Neural cell (in vitro differentiated cells): ENCODE data around the gene SRI. TPM values are rescaled to one million over a fixed set of nuclear protein-coding genes. Genes with fewer than 3 reads are reported as not detected.

Source experiments
- H2AFZ ChIP-seq: fragments of 200-600, 300-800 bp; sonication (generic), shearing (Covaris generic); 2 replicates; pipeline ENCODE4 v1.6.0; 2014; ENCODE audit warnings: low read depth, mild to moderate bottlenecking, antibody characterized with exemption, low read length, moderate library complexity
- H3F3A ChIP-seq: fragments of 200-600 bp; shearing (Covaris generic); 2 replicates; pipeline ENCODE4 v1.6.1; 2016; ENCODE audit warnings: mild to moderate bottlenecking, moderate library complexity, mixed read lengths, antibody characterized with exemption, low read length; ENCODE audit not compliant: insufficient read depth, poor library complexity, severe bottlenecking
- H3K27ac ChIP-seq: fragments of 200-600, 300-800 bp; sonication (generic), shearing (Covaris generic); 2 replicates; pipeline ENCODE4 v1.5.1; 2014; ENCODE audit warnings: mild to moderate bottlenecking, low read length, moderate library complexity
- H3K27me3 ChIP-seq: fragments of 300-800, 200-600 bp; sonication (generic), shearing (Covaris generic); 2 replicates; pipeline ENCODE4 v1.6.0; 2014; ENCODE audit warnings: mild to moderate bottlenecking, low read depth, low read length, moderate library complexity; ENCODE audit not compliant: insufficient read depth
- H3K36me3 ChIP-seq: fragments of 300-800, 200-600 bp; sonication (generic), shearing (Covaris generic); 2 replicates; pipeline ENCODE4 v1.5.1; 2014; ENCODE audit warnings: mild to moderate bottlenecking, antibody characterized with exemption, low read length, moderate library complexity; ENCODE audit not compliant: insufficient read depth
- H3K4me2 ChIP-seq: fragments of 300-800, 200-600 bp; sonication (generic), shearing (Covaris generic); 2 replicates; pipeline ENCODE4 v1.6.0; 2014; ENCODE audit warnings: mild to moderate bottlenecking, low read length
- H3K4me3 ChIP-seq: fragments of 300-800, 200-600 bp; sonication (generic), shearing (Covaris generic); 2 replicates; pipeline ENCODE4 v1.5.1; 2014; ENCODE audit warnings: mild to moderate bottlenecking, low read length, moderate library complexity
- H3K79me2 ChIP-seq: fragments of 200-600 bp; shearing (Covaris generic); replicated peaks from 2 replicates; pipeline ENCODE4 v1.6.0; 2014; ENCODE audit warnings: mild to moderate bottlenecking, low read length, moderate library complexity; ENCODE audit not compliant: insufficient read depth
- H3K9ac ChIP-seq: fragments of 300-800, 200-600 bp; sonication (generic), shearing (Covaris generic); 2 replicates; pipeline ENCODE4 v1.6.1; 2016; ENCODE audit warnings: mild to moderate bottlenecking, low read length, mixed read lengths
- H3K9me2 ChIP-seq: fragments of 200-600 bp; shearing (Covaris generic); 2 replicates; pipeline ENCODE4 v1.6.1; 2016; ENCODE audit warnings: mild to moderate bottlenecking, low read length, mixed read lengths; ENCODE audit not compliant: insufficient read depth
- H3K9me3 ChIP-seq: fragments of 200-600, 300-800 bp; sonication (generic), shearing (Covaris generic); 2 replicates; pipeline ENCODE4 v1.6.1; 2016; ENCODE audit warnings: mild to moderate bottlenecking, mixed run types, low read length, moderate library complexity, mixed read lengths
- H4K20me1 ChIP-seq: fragments of 200-600 bp; shearing (Covaris generic); 2 replicates; pipeline ENCODE4 v1.6.1; 2016; ENCODE audit warnings: mild to moderate bottlenecking, mixed run types; ENCODE audit not compliant: insufficient read depth
- EP300 ChIP-seq: fragments of 450-650 bp; conservative IDR thresholded peaks from 2 replicates; pipeline ENCODE4 v1.6.1; 2014; ENCODE audit warnings: antibody characterized with exemption, mild to moderate bottlenecking, moderate library complexity; ENCODE audit not compliant: poor library complexity, severe bottlenecking
- EZH2 ChIP-seq: fragments of 200-600, 300-800 bp; shearing (Covaris generic), sonication (generic); IDR thresholded peaks from 2 replicates; pipeline ENCODE4 v1.6.1; 2014; ENCODE audit warnings: antibody characterized with exemption, low read length, borderline replicate concordance, mild to moderate bottlenecking; ENCODE audit not compliant: insufficient read depth, poor library complexity, severe bottlenecking
- MXI1 ChIP-seq: fragments of 450-650 bp; conservative IDR thresholded peaks from 2 replicates; pipeline ENCODE4 v1.6.1; 2014; ENCODE audit warnings: antibody characterized with exemption, mild to moderate bottlenecking; ENCODE audit not compliant: poor library complexity, severe bottlenecking
- POLR2AphosphoS5 ChIP-seq: IDR thresholded peaks from 2 replicates; pipeline ENCODE4 v1.6.1; 2012
- RAD21 ChIP-seq: fragments of 450-650 bp; conservative IDR thresholded peaks from 2 replicates; pipeline ENCODE4 v1.6.1; 2014; ENCODE audit warnings: antibody characterized with exemption, mild to moderate bottlenecking, moderate library complexity
- SMC3 ChIP-seq: fragments of 450-650 bp; conservative IDR thresholded peaks from 2 replicates; pipeline ENCODE4 v1.6.1; 2014; ENCODE audit warnings: antibody characterized with exemption, mild to moderate bottlenecking, moderate library complexity; ENCODE audit not compliant: poor library complexity
- TAF1 ChIP-seq: IDR thresholded peaks from 2 replicates; pipeline ENCODE4 v1.6.1; 2012; ENCODE audit warnings: low read depth
- polyA plus RNA-seq: library from polyadenylated mRNA; depleted of rRNA; stranded (reverse); fragments of >200 nt; gene quantifications from 2 replicates; pipeline ENCODE4 v1.2.3, GENCODE V29; 2014
- TF ChIP-seq, protein P1 (sequence below): fragments of 450-650 bp; IDR thresholded peaks from 2 replicates; pipeline ENCODE4 v1.5.1; 2014; ENCODE audit warnings: antibody characterized with exemption, mild to moderate bottlenecking, moderate library complexity; ENCODE audit not compliant: poor library complexity, severe bottlenecking
- TF ChIP-seq, protein P2 (sequence below): IDR thresholded peaks from 2 replicates; pipeline ENCODE4 v1.6.1; 2012; ENCODE audit warnings: borderline replicate concordance

The SRI gene
- polyA plus RNA-seq, 1 donor from 2014 or later = 97.2 TPM

DNA sequence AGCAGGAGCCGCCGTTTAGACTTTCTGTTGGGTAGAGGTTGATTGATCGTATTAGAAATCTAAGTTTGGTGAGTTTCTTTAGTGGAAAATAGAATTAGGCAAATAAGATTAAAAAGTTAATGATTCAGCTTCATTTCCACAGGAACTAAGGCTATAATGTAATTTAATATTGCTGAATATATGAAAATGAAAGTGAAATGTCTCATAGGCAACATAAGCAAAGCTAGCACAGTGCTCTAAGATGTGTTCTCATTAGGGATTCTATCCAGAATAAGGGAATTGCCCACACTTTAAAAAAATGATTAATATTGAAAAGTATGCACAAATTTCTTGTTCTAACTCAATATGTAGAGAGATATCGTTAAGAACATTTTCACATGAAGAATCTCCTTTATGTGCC, 47.0 kb downstream of the SRI start:
- Histone ChIP-seq H3K9me3 (no peaks in the 10 kb centered on the region), H3K27ac (no peak overlapping the region), H2AFZ (no peak overlapping the region), H3F3A (no peaks in the 10 kb centered on the region), H3K36me3 (no peaks in the 10 kb centered on the region), H3K4me3 (no peak overlapping the region), H3K79me2 (no peaks in the 10 kb centered on the region), H3K4me2 (no peak overlapping the region), H3K27me3 (no peaks in the 10 kb centered on the region), H3K9ac (no peak overlapping the region), H4K20me1 (no peaks in the 10 kb centered on the region), H3K9me2 (no peaks in the 10 kb centered on the region)
- no peak for TF ChIP-seq EP300
- no peak for TF ChIP-seq POLR2AphosphoS5

DNA sequence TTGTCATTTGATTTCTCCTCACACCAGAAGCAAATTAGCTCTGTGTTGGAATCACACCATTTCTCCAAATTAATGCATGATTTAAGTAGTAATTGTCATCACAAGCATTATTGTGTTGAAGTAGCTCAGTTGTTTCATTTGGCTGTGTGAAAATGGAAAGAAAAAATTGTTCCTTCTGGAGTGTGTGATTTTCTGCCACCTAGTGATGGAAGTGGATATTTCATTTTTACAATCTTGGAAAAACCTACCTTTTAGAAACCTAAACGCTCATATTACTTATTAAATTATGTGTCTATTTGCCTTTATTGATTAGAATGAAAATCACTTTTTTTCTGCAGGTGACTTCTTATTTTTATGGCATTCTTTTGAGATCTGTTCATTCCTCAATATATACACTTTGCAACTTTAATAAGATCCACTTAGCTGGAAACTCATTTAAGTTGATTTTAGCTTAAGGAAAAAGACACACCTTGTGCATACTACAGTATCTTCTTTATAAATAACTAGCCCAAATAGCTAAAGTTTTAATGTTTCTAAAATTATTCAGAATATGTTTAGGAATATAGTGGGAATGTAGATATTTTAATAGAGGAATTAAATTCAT, 50.0 kb downstream of the SRI start:
- Histone ChIP-seq H3K79me2 (no peaks in the 10 kb centered on the region), H3K36me3 (no peaks in the 10 kb centered on the region), H4K20me1 (no peaks in the 10 kb centered on the region), H3K9me2 (no peaks in the 10 kb centered on the region), H3F3A (no peaks in the 10 kb centered on the region), H3K27ac (no peak overlapping the region), H3K9me3 (no peaks in the 10 kb centered on the region), H3K4me2 (no peak overlapping the region), H3K9ac (no peak overlapping the region), H2AFZ (no peak overlapping the region), H3K4me3 (no peak overlapping the region), H3K27me3 (no peaks in the 10 kb centered on the region)
- TF ChIP-seq SMC3 (peak; percentile 66), RAD21 (peak; percentile 60), MXI1 (no peak)
- TF ChIP-seq, protein P1, sequence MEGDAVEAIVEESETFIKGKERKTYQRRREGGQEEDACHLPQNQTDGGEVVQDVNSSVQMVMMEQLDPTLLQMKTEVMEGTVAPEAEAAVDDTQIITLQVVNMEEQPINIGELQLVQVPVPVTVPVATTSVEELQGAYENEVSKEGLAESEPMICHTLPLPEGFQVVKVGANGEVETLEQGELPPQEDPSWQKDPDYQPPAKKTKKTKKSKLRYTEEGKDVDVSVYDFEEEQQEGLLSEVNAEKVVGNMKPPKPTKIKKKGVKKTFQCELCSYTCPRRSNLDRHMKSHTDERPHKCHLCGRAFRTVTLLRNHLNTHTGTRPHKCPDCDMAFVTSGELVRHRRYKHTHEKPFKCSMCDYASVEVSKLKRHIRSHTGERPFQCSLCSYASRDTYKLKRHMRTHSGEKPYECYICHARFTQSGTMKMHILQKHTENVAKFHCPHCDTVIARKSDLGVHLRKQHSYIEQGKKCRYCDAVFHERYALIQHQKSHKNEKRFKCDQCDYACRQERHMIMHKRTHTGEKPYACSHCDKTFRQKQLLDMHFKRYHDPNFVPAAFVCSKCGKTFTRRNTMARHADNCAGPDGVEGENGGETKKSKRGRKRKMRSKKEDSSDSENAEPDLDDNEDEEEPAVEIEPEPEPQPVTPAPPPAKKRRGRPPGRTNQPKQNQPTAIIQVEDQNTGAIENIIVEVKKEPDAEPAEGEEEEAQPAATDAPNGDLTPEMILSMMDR = peak; percentile 70

DNA sequence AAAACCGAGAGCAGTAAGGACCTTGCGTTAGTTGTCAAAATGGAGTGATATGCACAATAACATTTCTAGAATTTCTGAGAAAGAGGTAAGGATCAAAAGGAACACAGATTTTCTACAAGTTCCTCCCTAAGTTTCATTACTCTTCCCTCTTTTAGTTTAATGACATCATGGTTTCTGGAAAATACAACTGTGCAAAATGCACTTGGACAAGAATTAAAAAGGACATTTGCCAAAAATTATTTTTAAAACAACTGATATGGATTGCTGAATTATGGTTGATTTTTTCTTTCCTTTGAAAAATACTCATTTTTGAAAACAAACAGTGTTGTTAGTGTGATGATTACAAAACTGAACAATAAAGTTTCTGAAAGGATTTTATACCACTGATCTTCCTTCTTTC, 52.1 kb downstream of the SRI start:
- Histone ChIP-seq H3K27me3 (no peaks in the 10 kb centered on the region), H3K79me2 (no peaks in the 10 kb centered on the region), H3K9me2 (no peaks in the 10 kb centered on the region), H3K4me3 (no peak overlapping the region), H3K4me2 (no peak overlapping the region), H3K9me3 (no peaks in the 10 kb centered on the region), H3K36me3 (no peaks in the 10 kb centered on the region), H3F3A (no peaks in the 10 kb centered on the region), H3K27ac (no peak overlapping the region), H3K9ac (no peak overlapping the region), H4K20me1 (no peaks in the 10 kb centered on the region), H2AFZ (no peak overlapping the region)
- TF ChIP-seq RAD21 (no peak), TAF1 (no peak), MXI1 (no peak), POLR2AphosphoS5 (no peak), SMC3 (no peak), EP300 (no peak), EZH2 (no peak)
- TF ChIP-seq, protein P2, sequence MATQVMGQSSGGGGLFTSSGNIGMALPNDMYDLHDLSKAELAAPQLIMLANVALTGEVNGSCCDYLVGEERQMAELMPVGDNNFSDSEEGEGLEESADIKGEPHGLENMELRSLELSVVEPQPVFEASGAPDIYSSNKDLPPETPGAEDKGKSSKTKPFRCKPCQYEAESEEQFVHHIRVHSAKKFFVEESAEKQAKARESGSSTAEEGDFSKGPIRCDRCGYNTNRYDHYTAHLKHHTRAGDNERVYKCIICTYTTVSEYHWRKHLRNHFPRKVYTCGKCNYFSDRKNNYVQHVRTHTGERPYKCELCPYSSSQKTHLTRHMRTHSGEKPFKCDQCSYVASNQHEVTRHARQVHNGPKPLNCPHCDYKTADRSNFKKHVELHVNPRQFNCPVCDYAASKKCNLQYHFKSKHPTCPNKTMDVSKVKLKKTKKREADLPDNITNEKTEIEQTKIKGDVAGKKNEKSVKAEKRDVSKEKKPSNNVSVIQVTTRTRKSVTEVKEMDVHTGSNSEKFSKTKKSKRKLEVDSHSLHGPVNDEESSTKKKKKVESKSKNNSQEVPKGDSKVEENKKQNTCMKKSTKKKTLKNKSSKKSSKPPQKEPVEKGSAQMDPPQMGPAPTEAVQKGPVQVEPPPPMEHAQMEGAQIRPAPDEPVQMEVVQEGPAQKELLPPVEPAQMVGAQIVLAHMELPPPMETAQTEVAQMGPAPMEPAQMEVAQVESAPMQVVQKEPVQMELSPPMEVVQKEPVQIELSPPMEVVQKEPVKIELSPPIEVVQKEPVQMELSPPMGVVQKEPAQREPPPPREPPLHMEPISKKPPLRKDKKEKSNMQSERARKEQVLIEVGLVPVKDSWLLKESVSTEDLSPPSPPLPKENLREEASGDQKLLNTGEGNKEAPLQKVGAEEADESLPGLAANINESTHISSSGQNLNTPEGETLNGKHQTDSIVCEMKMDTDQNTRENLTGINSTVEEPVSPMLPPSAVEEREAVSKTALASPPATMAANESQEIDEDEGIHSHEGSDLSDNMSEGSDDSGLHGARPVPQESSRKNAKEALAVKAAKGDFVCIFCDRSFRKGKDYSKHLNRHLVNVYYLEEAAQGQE = no peak
- TF ChIP-seq, protein P1 = no peak
